Activated CD4-positive, alpha-beta T cell treated with anti-CD3 and anti-CD28 coated beads, Interleukin-2, amount 10 ng/mL, durations not matched to agents 24 days and 14 days (primary cell): Measurements from ENCODE around the gene ZNF766. TPM values are rescaled to one million over a fixed set of nuclear protein-coding genes. Genes with fewer than 3 reads are reported as not detected.
"Not testable (repeated sequence)": the region's sequence is repeated elsewhere in the genome, so short reads cannot be mapped to it uniquely, and the experiment has no call there.

Experiments
- DNase-seq: peaks from one replicate; pipeline ENCODE4 v3.0.0; 2022
- H3K27ac Mint-ChIP-seq: one replicate; pipeline ENCODE4 v1.8.0; 2022; ENCODE audit warnings: mild to moderate bottlenecking, mixed read lengths
- H3K27me3 Mint-ChIP-seq: one replicate; pipeline ENCODE4 v1.8.0; 2022; ENCODE audit warnings: mixed read lengths
- H3K36me3 Mint-ChIP-seq: one replicate; pipeline ENCODE4 v1.8.0; 2022; ENCODE audit warnings: low read depth, mild to moderate bottlenecking, mixed read lengths
- H3K4me1 Mint-ChIP-seq: one replicate; pipeline ENCODE4 v1.8.0; 2021; ENCODE audit warnings: mixed read lengths
- H3K4me3 Mint-ChIP-seq: one replicate; pipeline ENCODE4 v1.8.0; 2022; ENCODE audit warnings: mild to moderate bottlenecking, moderate library complexity, mixed read lengths
- H3K9me3 Mint-ChIP-seq: one replicate; pipeline ENCODE4 v1.8.0; 2021; ENCODE audit warnings: mixed read lengths
- intact Hi-C: fragments of 100-400 bp; cut with micrococcal nuclease; formaldehyde crosslinking; loops from one replicate; pipeline ENCODE4 v1.15.1; 2023
- total RNA-seq: library from RNA; stranded (reverse); gene quantifications from 2 replicates; pipeline ENCODE4 v1.2.3, GENCODE V29; 2022

Gene ZNF766
- total RNA-seq, 1 donor from 2014 or later = 18.2 TPM

DNA sequence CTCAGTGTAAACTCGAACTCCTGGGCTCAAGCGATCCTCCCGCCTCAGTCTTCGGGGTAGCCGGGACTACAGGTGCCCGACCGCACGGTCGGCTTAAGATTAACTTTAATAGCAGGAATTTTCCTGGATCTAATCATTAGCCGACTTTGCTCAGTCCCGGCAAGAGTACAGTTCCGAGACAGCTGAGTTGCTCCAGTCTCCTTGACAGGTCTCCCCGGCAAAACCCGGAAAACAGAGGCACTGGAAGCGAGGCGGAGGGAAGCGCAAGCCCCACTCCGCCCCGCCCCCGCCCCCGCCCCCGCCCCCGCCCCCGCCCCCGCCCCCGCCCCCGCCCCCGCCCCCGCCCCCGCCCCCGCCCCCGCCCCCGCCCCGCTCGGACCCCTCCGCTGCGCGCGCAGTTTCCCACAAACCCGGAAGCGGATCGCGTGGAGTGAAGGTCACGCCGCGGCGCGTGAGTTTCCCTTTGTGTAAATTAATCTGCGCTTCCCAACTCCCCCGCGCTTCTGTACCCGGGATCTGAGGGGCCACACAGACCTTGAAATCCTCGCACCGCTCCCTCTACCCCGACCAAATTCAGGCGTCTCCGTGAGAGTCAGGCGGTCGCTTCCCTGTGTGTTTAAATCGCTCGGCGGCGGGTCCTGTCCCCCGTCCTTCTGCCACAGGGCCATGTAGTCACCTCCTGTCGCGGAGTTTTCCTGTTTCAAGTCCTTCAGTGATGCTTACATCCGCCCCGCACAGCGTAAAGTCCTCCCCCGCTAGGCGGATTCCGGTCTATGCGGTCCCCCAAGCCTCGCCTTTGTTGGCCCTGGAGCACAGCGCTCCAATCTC lies 27.6 kb downstream of the ZNF766 start, which contains the start of gene ZNF480:
ZNF480 (plus strand) TSS at position 397 of the 828 bp plus-strand sequence. CDS start 3,244 bp downstream, outside the sequence.
- Mint-ChIP-seq H3K27me3 (peaks cover 5% of the 10 kb centered on the region), H3K27ac (peak within 1 kb of the TSS; percentile 98), H3K9me3 (peaks cover 34% of the 10 kb centered on the region), H3K4me1 (peaks cover 17% of the 10 kb centered on the region), H3K4me3 (peak within 1 kb of the TSS; percentile 83), H3K36me3 (peaks cover 71% of the 10 kb centered on the region)
- intact Hi-C loops = loop anchor here (1.0 to 10.0 kb wide), 2 partner anchors 28 to 338 kb away; partner anchors contain the start of genes ZNF766 and ZNF83
- DNase-seq = peak; percentile 95

DNA sequence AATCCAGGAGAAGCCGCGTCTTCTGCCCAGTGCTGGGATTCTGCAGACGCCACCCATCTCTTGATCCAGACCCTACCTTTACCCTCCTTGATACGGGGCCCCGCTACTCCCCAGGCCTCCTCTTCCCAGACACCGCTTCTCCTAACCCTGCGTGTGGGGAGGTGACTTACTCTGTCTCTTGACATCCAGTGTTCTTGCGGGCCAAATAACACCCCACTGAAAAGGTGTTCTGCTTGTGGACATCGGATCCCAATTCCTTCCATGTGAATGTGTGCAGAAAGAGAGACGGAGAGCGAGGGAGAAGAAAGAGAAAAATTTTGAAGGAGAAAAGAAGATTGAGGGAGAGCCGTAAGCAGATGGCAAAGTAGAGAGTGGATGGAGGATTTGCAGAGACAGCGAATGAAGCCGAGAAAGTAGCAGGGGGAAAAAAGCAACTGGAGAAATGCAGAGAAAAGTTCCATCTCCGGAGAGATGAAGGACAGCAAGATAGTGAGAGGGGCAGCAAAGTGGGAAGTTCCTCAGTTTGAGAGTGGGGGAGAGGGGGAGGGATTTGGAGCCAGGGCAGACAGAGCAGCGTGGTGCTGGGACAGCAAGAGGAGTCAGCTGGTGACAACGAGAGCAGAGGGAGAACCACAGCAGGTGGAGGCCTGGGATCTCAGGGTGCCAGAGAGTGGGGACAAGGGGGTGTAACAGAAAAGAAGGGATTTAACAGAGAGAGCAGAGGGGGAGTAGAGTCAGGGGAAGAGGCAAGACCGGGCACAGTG lies 28.4 kb downstream of the ZNF766 start:
- Mint-ChIP-seq H3K9me3 (peaks cover 36% of the 10 kb centered on the region), H3K27me3 (peaks cover 5% of the 10 kb centered on the region), H3K4me1 (peaks cover 17% of the 10 kb centered on the region), H3K4me3 (peak overlapping the region; percentile 83), H3K27ac (peak overlapping the region; percentile 98), H3K36me3 (peaks cover 73% of the 10 kb centered on the region)
- intact Hi-C loops = loop anchor here (1.0 to 10.0 kb wide), 2 partner anchors 28 to 337 kb away; partner anchors contain the start of genes ZNF766 and ZNF83
- no peak for DNase-seq

DNA sequence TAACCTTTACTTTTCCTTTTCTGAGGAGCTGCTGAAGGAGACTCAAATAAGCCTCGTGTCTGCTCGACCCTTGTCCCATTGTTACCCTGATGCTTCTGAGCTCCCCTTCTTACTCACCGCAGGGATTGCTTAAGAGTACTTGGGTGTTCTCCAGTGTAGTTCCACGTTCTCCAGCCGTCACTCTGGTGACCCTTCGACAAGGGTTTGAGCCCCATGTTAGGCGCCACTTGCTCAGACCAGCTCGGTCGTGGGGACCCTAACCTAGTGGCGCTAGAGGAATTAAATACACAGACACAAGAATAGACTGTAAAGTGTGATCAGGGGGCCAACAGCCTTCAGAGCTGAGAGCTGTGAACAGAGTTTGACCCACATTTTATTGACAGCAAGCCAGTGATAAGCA lies 37.9 kb downstream of the ZNF766 start:
- Mint-ChIP-seq H3K4me1 (no peaks in the 10 kb centered on the region), H3K36me3 (peaks cover 84% of the 10 kb centered on the region), H3K4me3 (no peak overlapping the region), H3K27me3 (no peaks in the 10 kb centered on the region), H3K9me3 (peaks cover 31% of the 10 kb centered on the region), H3K27ac (no peak overlapping the region)
- peak; percentile 66 for DNase-seq
- intact Hi-C loops = no loop called here

DNA sequence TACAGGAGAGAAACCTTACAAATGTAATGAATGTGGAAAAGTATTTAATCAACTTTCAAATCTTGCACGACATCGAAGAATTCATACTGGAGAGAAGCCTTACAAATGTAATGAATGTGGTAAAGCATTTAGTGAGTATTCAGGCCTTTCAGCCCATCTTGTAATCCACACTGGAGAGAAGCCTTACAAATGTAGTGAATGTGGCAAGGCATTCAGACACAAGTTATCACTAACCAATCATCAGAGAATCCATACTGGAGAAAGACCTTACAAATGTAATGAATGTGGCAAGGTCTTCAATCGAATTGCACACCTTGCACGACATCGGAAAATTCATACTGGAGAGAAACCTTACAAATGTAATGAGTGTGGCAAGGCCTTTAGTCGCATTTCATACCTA lies 53.0 kb downstream of the ZNF766 start:
- no peak for DNase-seq
- intact Hi-C loops = no loop called here
- H3K4me3 Mint-ChIP-seq = no peak overlapping the region
- H3K4me1 Mint-ChIP-seq = no peaks in the 10 kb centered on the region
- H3K9me3 Mint-ChIP-seq = peaks cover 43% of the 10 kb centered on the region
- H3K27me3 Mint-ChIP-seq = no peaks in the 10 kb centered on the region
- H3K36me3 Mint-ChIP-seq = peaks cover 63% of the 10 kb centered on the region
- H3K27ac Mint-ChIP-seq = no peak overlapping the region

DNA sequence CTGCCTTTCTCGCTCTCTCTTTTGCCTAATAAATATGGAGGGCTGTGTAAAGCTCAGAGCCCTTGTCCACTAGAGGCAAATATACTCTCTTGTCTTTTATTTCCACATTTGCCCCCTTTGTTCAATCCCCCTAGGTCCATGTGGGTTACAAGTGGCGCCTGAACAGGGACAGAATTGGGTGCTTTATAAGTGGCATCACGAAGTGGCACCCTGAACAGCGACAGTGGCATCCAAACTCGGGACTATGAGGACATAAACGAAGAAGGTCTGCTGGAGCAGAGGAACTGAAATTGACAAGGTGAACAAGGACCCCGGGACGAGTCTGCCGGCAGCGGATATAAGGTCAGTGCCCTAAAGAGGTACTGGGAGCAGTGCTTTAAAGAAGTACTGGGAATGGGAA lies 62.4 kb downstream of the ZNF766 start:
- H3K4me3 Mint-ChIP-seq = no peak overlapping the region
- H3K9me3 Mint-ChIP-seq = peaks cover 18% of the 10 kb centered on the region
- H3K27ac Mint-ChIP-seq = no peak overlapping the region
- H3K27me3 Mint-ChIP-seq = no peaks in the 10 kb centered on the region
- H3K4me1 Mint-ChIP-seq = peaks cover 6% of the 10 kb centered on the region
- intact Hi-C loops = no loop called here
- DNase-seq = peak; percentile 55
- H3K36me3 Mint-ChIP-seq = peaks cover 9% of the 10 kb centered on the region

DNA sequence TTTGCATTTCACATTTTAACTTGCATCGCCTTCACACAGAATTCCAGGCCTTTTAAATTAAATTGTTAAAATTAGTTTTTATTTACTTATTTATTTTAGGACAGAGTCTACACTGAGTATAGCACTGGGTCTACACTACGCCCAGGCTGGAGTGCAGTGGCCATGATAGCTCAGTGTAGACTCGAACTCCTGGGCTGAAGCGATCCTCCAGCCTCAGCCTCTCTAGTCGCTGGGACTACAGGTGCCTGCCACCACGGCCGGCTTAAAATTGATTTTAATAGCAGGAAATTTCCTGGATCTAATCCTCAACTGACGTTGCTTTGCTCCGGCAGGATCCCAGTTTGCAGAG lies 66.4 kb downstream of the ZNF766 start:
- Mint-ChIP-seq H3K4me3 (peak overlapping the region; percentile 87), H3K4me1 (peaks cover 14% of the 10 kb centered on the region), H3K9me3 (peaks cover 23% of the 10 kb centered on the region), H3K36me3 (peaks cover 17% of the 10 kb centered on the region), H3K27me3 (no peaks in the 10 kb centered on the region), H3K27ac (peak overlapping the region; percentile 95)
- intact Hi-C loops = no loop called here
- DNase-seq = no peak

DNA sequence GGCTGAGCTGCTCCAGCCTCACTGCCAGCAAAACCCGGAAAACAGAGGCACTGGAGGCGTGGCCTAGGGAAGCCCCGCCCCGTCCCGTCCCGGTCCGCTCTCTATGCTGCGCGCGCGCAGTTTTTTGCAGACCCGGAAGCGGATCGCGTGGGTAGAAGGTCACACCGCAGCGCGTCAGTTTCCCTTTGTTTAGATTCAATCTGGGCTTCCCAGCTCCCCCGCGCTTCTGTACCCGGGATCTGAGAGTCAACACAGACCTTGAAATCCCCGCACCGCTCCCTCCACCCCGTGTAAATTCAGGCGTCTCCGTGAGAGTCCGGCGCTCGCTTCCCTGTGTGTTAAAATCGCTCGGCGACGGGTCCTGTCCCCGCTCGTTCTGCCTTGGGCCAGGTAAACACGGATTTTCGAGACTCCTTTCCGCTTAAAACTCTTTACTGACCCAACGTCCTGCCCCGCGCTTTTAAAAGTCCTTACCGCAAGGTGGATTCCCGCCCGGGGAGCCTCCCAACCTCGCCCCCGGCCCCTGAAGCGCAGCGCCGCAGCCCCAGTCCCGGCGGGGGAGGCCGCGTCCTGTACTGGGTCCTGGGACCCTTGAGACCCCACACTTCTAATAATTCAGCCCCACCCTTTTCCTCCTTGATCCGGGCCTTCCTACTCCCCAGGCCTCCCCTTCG lies 66.9 kb downstream of the ZNF766 start, which contains the start of gene ZNF610:
ZNF610 (plus strand) TSS at position 127 of the 674 bp plus-strand sequence. CDS start 12,930 bp downstream, outside the sequence.
- peak; percentile 96 for DNase-seq
- Mint-ChIP-seq H3K27me3 (no peaks in the 10 kb centered on the region), H3K36me3 (peaks cover 17% of the 10 kb centered on the region), H3K9me3 (peaks cover 20% of the 10 kb centered on the region), H3K4me1 (peaks cover 14% of the 10 kb centered on the region), H3K27ac (peak within 1 kb of the TSS; percentile 95), H3K4me3 (peak within 1 kb of the TSS; percentile 87)
- intact Hi-C loops = no loop called here

DNA sequence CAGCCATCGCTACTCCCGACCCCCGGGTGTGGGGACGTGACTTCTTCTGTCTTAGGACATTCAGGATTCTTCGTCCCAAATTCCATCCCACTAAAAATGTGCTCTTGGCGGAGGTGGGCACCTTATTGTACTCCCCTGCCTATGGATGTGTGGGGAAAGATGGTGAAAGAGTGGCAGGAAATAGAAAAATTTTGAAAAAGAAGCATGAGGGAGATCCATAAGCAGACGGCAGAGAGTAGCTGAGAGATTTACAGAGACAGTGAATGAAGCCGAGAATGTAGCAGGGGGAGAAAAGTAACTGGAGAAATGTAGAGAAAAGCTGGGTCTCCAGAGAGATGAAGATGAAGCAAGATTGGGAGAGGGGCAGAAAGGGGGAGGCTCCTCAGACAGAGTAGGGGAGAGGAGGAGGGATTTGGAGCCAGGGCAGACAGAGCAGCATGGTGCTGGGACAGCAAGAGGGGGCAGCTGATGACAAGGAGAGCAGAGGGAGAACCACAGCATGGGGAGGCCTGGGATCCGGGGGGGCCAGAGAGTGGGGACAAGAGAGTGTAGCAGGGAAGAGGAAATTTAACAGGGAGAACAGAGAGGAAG lies 67.5 kb downstream of the ZNF766 start:
- peaks cover 17% of the 10 kb centered on the region for H3K9me3 Mint-ChIP-seq
- peak overlapping the region; percentile 87 for H3K4me3 Mint-ChIP-seq
- DNase-seq = no peak
- peaks cover 17% of the 10 kb centered on the region for H3K36me3 Mint-ChIP-seq
- intact Hi-C loops = no loop called here
- H3K27ac Mint-ChIP-seq = peak overlapping the region; percentile 95
- H3K4me1 Mint-ChIP-seq = peaks cover 14% of the 10 kb centered on the region
- no peaks in the 10 kb centered on the region for H3K27me3 Mint-ChIP-seq

DNA sequence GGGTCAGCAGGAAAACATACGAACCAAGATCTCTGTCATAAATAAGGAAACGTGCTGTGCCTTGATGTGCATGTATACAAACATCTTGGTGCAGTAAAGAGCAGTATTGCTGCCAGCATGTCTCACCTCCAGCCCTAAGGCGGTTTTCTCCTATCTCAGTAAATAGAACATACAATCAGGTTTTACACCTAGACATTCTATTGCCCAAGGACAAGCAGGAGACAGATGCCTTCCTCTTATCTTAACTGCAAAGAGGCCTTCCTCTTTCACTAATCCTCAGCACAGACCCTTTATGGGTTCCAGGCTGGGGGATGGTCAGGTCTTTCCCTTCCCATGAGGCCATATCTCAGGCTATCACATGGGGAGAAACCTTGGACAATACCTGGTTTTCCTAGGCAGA lies 69.6 kb downstream of the ZNF766 start:
- H3K4me3 Mint-ChIP-seq, H3K27ac Mint-ChIP-seq, H3K27me3 Mint-ChIP-seq, H3K9me3 Mint-ChIP-seq, DNase-seq, intact Hi-C loops: not testable (repeated sequence)
- Mint-ChIP-seq H3K4me1 (peaks cover 14% of the 10 kb centered on the region), H3K36me3 (peaks cover 17% of the 10 kb centered on the region)

DNA sequence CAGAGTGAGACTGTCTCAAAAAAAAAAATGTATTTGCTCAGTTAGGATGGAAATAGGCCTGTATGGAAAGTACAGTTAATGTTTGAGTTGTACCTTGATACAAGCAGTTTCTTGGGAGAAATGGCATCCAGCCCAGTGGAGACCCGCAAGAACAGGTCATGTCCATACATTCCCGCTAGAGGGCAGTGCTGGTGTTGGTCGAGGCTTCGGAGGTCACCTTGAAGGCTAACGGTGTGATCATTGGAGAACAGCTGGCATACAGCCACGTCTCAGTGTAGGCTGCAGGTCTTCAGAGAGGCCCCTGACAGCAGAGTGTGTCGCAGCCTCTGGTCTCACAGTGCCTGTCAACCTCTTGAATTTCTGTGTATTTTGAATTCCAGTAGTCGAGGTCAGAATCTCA lies 74.2 kb downstream of the ZNF766 start:
- intact Hi-C loops = no loop called here
- peak; percentile 78 for DNase-seq
- Mint-ChIP-seq H3K27me3 (no peaks in the 10 kb centered on the region), H3K27ac (no peak overlapping the region), H3K9me3 (peaks cover 7% of the 10 kb centered on the region), H3K4me3 (no peak overlapping the region), H3K36me3 (peaks cover 3% of the 10 kb centered on the region), H3K4me1 (no peaks in the 10 kb centered on the region)

DNA sequence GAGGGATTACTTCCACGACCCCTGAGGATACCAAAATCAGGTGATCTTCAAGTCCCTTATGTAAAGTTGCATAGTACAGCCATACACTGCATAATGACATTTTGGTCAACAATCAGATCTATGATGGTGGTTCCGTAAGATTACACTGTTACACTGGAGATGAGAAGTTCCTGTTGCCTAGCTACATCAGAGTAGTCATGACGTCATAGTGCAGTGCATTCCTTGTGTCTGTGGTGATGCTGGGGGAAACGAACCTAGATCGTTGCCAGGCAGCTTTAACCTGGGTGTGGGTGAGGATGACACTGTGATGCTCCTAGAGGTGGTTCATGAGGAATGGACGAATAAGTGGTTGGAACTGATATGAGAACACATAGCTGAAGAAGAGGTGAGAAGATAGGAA lies 75.8 kb downstream of the ZNF766 start:
- Mint-ChIP-seq H3K9me3 (peaks cover 14% of the 10 kb centered on the region), H3K27ac (no peak overlapping the region), H3K27me3 (no peaks in the 10 kb centered on the region), H3K4me3 (no peak overlapping the region), H3K4me1 (no peaks in the 10 kb centered on the region), H3K36me3 (peaks cover 6% of the 10 kb centered on the region)
- intact Hi-C loops = no loop called here
- no peak for DNase-seq
